HepG2 (cell line): Measurements from ENCODE around the gene SLC41A3. TPM values are rescaled to one million over a fixed set of nuclear protein-coding genes. Genes with fewer than 3 reads are reported as not detected.
A peak's percentile ranks its signal among the peaks of the same experiment; 100 is the strongest.

Experiments used
- ARNT2 ChIP-seq: sonication (generic); formaldehyde crosslinking; IDR thresholded peaks from 2 replicates; pipeline ENCODE4 v1.8.0; 2022; ENCODE audit warnings: mild to moderate bottlenecking, low read depth, missing genetic modification reagents, moderate library complexity
- ARNTL ChIP-seq: sonication (generic); formaldehyde crosslinking; IDR thresholded peaks from 2 replicates; pipeline ENCODE4 v1.4.0; 2020; ENCODE audit warnings: mild to moderate bottlenecking, missing genetic modification reagents
- CBX2 ChIP-seq, 2 experiments: fragments of 200-600 bp in 1 of 2; sonication (generic); formaldehyde crosslinking in 1 of 2; IDR thresholded peaks; 2 replicates each; pipeline versions ENCODE4 v1.7.0 to v1.8.1; 2018 to 2022; ENCODE audit warnings: low read depth in 2 of 2, low read length in 1 of 2, mild to moderate bottlenecking in 1 of 2, missing genetic modification reagents in 1 of 2
- HOXA7 ChIP-seq: sonication (generic); formaldehyde crosslinking; IDR thresholded peaks from 2 replicates; pipeline ENCODE4 v1.8.1; 2022; ENCODE audit warnings: mild to moderate bottlenecking, missing genetic modification reagents, moderate library complexity
- KDM2A ChIP-seq: sonication (generic); formaldehyde crosslinking; IDR thresholded peaks from 2 replicates; pipeline ENCODE4 v1.4.0; 2020; ENCODE audit warnings: low read depth, missing genetic modification reagents, borderline replicate concordance
- KDM5B ChIP-seq: sonication (generic); formaldehyde crosslinking; IDR thresholded peaks from 2 replicates; pipeline ENCODE4 v1.4.0; 2020; ENCODE audit warnings: missing genetic modification reagents, mild to moderate bottlenecking, borderline replicate concordance
- KMT2A ChIP-seq: sonication (generic); formaldehyde crosslinking; IDR thresholded peaks from 2 replicates; pipeline ENCODE4 v1.4.0; 2020; ENCODE audit warnings: missing genetic modification reagents
- SP4 ChIP-seq: sonication (generic); formaldehyde crosslinking; IDR thresholded peaks from 2 replicates; pipeline ENCODE4 v1.8.1; 2023; ENCODE audit warnings: mild to moderate bottlenecking, missing genetic modification reagents
- ZNF282 ChIP-seq: fragments of 450-650 bp; IDR thresholded peaks from 2 replicates; pipeline ENCODE4 v1.6.1; 2018; ENCODE audit not compliant: partially characterized antibody
- ZNF776 ChIP-seq: sonication (generic); formaldehyde crosslinking; IDR thresholded peaks from 2 replicates; pipeline ENCODE4 v1.4.0; 2020; ENCODE audit warnings: mild to moderate bottlenecking, missing genetic modification reagents
- polyA plus RNA-seq, 8 experiments: library from polyadenylated mRNA; depleted of rRNA in 3 of 8; stranded (reverse) in 7 of 8; unstranded in 1 of 8; fragments of >200 nt; fragmentation: Illumina TruSeq in 4 of 8; extraction: Trizol in 4 of 8; gene quantifications; 2 replicates each; pipeline versions ENCODE4 v1.2.1 to v1.2.3, GENCODE V29; 2011 to 2016; ENCODE audit warnings: low read depth in 4 of 8, missing spikeins in 1 of 8, mixed read lengths in 1 of 8; ENCODE audit not compliant: insufficient read depth in 1 of 8
- total RNA-seq, 5 experiments: library from RNA; depleted of rRNA; stranded (reverse); fragments of >200 nt; fragmentation: Illumina TruSeq; extraction: Trizol; gene quantifications; 2 replicates each; pipeline ENCODE4 v1.2.3, GENCODE V29; 2016; ENCODE audit warnings: low read depth in 1 of 5
- TF ChIP-seq, protein P1 (sequence below): sonication (generic); formaldehyde crosslinking; IDR thresholded peaks from 2 replicates; pipeline ENCODE4 v1.5.0; 2020; ENCODE audit warnings: missing genetic modification reagents
- TF ChIP-seq, protein P2 (sequence below): sonication (generic); formaldehyde crosslinking; IDR thresholded peaks from 2 replicates; pipeline ENCODE4 v1.4.0; 2020; ENCODE audit warnings: mild to moderate bottlenecking, missing genetic modification reagents, borderline replicate concordance
- TF ChIP-seq, protein P3 (sequence below): IDR thresholded peaks from 2 replicates; pipeline ENCODE4 v1.6.1; 2016; ENCODE audit warnings: missing compliant biosample characterization, missing genetic modification reagents, borderline replicate concordance
- TF ChIP-seq, protein P4 (sequence below): IDR thresholded peaks from 2 replicates; pipeline ENCODE4 v1.6.1; 2016; ENCODE audit warnings: low read depth

The SLC41A3 gene
- total and polyA plus RNA-seq, 2 of the 13 experiments (the other 11 are each of a cell fraction or from before 2014, with no cell fraction given), result 26.0 to 71.1 TPM

DNA sequence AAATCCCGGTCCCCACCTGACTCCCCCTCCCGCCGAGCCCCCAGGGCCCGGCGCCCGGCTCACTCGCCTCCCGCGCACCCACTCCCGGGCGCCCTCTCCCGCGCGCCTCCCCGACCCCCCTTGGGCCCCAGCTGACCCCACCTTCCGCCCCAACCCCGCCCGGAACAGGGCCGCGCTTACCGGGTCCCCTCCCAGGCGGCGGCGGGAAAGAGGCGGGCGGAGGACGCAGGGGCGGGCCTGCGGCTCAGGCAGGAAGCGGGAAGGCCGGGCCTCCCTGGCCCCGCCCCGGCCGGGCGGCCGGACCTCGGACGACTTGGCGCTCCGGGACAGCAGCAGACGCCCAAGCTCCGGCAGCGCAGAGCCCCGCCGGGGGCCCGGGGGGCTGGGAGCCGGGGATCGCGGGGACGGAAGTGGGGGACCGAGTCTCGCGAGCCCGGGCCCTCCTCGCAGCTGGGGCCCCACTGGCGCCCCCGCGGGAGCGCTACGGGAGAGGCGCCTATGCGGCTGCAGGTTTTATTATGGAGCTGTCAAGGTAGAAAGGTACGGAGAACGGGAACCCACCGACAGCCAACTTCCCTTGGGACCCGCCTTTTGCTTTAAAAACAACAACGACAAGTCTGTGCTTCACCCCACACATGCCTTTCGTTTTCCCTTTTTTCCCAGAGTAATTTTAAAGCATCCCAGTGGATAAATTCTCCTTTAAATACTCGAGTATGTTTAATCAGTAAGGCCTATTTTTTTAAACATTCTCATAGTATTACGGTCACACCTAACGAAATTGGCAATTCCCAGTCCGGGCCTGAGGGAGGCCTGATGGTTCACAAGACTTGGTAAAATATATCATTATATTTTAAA is at the start of gene SLC41A3 (continued):
- TF ChIP-seq, protein P1, sequence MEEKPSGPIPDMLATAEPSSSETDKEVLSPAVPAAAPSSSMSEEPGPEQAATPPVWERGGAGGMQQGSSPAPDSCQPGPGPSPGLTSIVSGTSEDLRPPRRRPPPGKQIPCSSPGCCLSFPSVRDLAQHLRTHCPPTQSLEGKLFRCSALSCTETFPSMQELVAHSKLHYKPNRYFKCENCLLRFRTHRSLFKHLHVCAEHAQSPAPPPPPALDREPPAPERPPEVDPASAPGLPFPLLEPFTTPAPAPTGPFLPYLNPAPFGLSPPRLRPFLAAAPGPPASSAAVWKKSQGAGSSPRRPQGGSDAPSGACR (CRISPR knock-in tag), result 0 out of 2 replicates have a peak, but pooled peaks have one; percentile 32
- TF ChIP-seq SP4 (peak; percentile 40), ARNT2 (CRISPR knock-in tag) (peak; percentile 66; the same call in 1 of the 2 replicates), CBX2 (IDR thresholded peaks at IDR 0.05; ENCODE audit: low read depth, low read length) (no peak), CBX2 (CRISPR knock-in tag; IDR thresholded peaks at IDR 0.05; ENCODE audit: low read depth) (0 out of 2 replicates have a peak, but pooled peaks have one; percentile 54), KDM2A (CRISPR knock-in tag) (peak; percentile 57; the same call in 1 of the 2 replicates), ZNF776 (CRISPR knock-in tag) (0 out of 2 replicates have a peak, but pooled peaks have one; percentile 70), KMT2A (no peak), KDM5B (no peak), ZNF282 (no peak), HOXA7 (no peak), ARNTL (0 out of 2 replicates have a peak, but pooled peaks have one; percentile 50)
- TF ChIP-seq, protein P2, sequence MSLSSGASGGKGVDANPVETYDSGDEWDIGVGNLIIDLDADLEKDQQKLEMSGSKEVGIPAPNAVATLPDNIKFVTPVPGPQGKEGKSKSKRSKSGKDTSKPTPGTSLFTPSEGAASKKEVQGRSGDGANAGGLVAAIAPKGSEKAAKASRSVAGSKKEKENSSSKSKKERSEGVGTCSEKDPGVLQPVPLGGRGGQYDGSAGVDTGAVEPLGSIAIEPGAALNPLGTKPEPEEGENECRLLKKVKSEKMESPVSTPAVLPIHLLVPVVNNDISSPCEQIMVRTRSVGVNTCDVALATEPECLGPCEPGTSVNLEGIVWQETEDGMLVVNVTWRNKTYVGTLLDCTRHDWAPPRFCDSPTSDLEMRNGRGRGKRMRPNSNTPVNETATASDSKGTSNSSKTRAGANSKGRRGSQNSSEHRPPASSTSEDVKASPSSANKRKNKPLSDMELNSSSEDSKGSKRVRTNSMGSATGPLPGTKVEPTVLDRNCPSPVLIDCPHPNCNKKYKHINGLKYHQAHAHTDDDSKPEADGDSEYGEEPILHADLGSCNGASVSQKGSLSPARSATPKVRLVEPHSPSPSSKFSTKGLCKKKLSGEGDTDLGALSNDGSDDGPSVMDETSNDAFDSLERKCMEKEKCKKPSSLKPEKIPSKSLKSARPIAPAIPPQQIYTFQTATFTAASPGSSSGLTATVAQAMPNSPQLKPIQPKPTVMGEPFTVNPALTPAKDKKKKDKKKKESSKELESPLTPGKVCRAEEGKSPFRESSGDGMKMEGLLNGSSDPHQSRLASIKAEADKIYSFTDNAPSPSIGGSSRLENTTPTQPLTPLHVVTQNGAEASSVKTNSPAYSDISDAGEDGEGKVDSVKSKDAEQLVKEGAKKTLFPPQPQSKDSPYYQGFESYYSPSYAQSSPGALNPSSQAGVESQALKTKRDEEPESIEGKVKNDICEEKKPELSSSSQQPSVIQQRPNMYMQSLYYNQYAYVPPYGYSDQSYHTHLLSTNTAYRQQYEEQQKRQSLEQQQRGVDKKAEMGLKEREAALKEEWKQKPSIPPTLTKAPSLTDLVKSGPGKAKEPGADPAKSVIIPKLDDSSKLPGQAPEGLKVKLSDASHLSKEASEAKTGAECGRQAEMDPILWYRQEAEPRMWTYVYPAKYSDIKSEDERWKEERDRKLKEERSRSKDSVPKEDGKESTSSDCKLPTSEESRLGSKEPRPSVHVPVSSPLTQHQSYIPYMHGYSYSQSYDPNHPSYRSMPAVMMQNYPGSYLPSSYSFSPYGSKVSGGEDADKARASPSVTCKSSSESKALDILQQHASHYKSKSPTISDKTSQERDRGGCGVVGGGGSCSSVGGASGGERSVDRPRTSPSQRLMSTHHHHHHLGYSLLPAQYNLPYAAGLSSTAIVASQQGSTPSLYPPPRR, result no peak
- TF ChIP-seq, protein P3, sequence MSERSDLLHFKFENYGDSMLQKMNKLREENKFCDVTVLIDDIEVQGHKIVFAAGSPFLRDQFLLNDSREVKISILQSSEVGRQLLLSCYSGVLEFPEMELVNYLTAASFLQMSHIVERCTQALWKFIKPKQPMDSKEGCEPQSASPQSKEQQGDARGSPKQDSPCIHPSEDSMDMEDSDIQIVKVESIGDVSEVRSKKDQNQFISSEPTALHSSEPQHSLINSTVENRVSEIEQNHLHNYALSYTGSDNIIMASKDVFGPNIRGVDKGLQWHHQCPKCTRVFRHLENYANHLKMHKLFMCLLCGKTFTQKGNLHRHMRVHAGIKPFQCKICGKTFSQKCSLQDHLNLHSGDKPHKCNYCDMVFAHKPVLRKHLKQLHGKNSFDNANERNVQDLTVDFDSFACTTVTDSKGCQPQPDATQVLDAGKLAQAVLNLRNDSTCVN (CRISPR knock-in tag), result no peak
- TF ChIP-seq, protein P4, sequence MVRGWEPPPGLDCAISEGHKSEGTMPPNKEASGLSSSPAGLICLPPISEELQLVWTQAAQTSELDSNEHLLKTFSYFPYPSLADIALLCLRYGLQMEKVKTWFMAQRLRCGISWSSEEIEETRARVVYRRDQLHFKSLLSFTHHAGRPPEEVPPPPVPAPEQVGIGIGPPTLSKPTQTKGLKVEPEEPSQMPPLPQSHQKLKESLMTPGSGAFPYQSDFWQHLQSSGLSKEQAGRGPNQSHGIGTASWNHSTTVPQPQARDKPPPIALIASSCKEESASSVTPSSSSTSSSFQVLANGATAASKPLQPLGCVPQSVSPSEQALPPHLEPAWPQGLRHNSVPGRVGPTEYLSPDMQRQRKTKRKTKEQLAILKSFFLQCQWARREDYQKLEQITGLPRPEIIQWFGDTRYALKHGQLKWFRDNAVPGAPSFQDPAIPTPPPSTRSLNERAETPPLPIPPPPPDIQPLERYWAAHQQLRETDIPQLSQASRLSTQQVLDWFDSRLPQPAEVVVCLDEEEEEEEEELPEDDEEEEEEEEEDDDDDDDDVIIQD, result 0 out of 2 replicates have a peak, but pooled peaks have one; percentile 35
